GM12801 (cell line): ENCODE data around the gene DAPK1.

Source experiments
- CTCF ChIP-seq: IDR thresholded peaks from one replicate; pipeline ENCODE4 v1.5.1; 2011; ENCODE audit warnings: control low read depth; ENCODE audit not compliant: insufficient read length; ENCODE audit errors: extremely low read depth

Gene DAPK1

GRCh38 chr9:87497604-87498045 lies at the start of gene DAPK1:
TSS of gene DAPK1 (plus strand) at chr9:87497867. CDS start at chr9:87499078, 1,211 bp downstream.
- TF ChIP-seq CTCF = no peak

GRCh38 chr9:87451149-87451548 lies 46.5 kb upstream of the DAPK1 start:
- no peak for TF ChIP-seq CTCF

- TF ChIP-seq CTCF = no peak
These were observed 42.3 kb upstream of the DAPK1 start for GRCh38 chr9:87455407-87455806.

- no peak for TF ChIP-seq CTCF
These were observed 36.4 kb upstream of the DAPK1 start for GRCh38 chr9:87461256-87461655.

GRCh38 chr9:87464110-87464991 lies 33.3 kb upstream of the DAPK1 start:
- no peak for TF ChIP-seq CTCF

GRCh38 chr9:87464992-87465378 lies 32.7 kb upstream of the DAPK1 start:
- TF ChIP-seq CTCF = no peak

- TF ChIP-seq CTCF = no peak
These were observed 31.9 kb upstream of the DAPK1 start for GRCh38 chr9:87465816-87466215.
